OCI-LY1 (cell line): ENCODE data around the gene LHX6.

ENCODE experiments used
- CTCF ChIP-seq: fragments of 200-600 bp; sonication (generic), shearing (Covaris generic); IDR thresholded peaks from 2 replicates; pipeline ENCODE4 v1.5.1; 2017; ENCODE audit warnings: mild to moderate bottlenecking, antibody characterized with exemption, low read length, moderate library complexity, mixed read lengths
- EZH2 ChIP-seq: fragments of 200-600 bp; sonication (generic), shearing (Covaris generic); IDR thresholded peaks from 2 replicates; pipeline ENCODE4 v1.8.0; 2017; ENCODE audit warnings: borderline replicate concordance, mixed run types, mild to moderate bottlenecking, antibody characterized with exemption, low read length, moderate library complexity, mixed read lengths

GRCh38 chr9:122186301-122186700 lies 42.5 kb downstream of the LHX6 start:
- TF ChIP-seq CTCF (no peak), EZH2 (no peak)
